Skin of body (tissue), 2 donors: Measurements from ENCODE around the gene SGO1. TPM values are rescaled to one million over a fixed set of nuclear protein-coding genes. Genes with fewer than 3 reads are reported as not detected.

Experiments used
- DNase-seq: peaks from one replicate; lab custom pipeline; 2025; lab: John Stamatoyannopoulos, UW
- total RNA-seq: library from RNA; depleted of rRNA; stranded (reverse); fragments of >200 nt; gene quantifications from one replicate; pipeline ENCODE4 v1.2.3, GENCODE V29; 2014

The SGO1 gene
- total RNA-seq, 1 donor from 2014 or later, result 4.4 TPM

DNA sequence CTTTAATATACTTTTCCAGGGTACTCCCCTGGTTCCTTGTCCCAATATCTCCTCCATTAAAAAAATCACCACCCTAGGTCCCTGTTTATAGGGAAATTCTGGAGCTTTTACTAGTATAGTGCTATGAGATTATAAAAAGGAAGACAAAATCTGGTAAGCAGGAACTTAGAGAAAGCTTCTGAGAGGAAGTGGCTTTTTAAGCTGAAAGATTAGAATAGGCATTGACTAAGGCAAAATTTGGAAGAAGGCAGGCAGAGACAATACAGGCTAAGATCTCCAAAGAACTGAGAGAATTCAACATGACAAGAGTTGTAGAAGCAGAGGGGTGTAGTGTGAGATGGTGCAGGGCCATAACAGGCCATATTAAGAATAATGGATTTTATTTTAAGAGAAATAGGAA lies 25.8 kb downstream of the SGO1 start:
- DNase-seq, result no peak

DNA sequence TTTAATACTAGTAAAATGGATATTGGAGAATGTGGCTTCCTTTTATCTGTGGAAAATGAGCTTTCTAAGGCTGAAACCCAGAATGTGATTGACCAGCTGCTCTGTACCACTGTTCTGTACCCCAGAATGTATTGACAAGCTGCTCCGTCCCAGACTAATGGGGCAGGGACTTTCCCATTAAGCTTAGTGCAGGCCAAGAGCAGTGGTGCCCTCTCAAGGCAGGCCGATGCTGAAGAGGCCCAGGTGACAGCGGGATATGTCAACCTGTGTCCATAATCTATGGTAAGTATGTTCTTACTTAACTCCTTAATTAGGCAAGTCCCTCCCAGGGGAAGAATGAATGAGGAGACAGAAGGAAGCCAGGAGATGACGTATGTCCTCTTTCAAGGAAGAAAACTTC lies 31.1 kb downstream of the SGO1 start:
- DNase-seq, result no peak

DNA sequence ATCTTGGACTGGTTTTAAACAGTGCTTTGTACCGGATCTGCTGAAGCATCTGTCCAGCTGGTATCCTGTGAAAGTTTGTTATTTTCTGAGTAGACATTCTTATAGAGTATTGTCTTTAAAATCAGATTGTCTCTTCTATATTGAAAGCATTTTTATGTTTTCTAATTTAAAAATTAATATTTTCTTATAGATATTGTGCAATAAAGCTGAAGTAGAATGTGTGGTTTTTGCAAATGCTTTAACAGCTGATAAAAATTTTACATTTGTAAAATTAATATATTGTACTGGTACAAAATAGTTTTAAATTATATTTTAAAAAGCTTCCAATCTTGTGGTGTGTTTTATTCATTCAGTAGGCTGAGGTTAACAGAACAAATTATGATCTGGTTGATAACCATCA lies 31.9 kb downstream of the SGO1 start:
- no peak for DNase-seq

DNA sequence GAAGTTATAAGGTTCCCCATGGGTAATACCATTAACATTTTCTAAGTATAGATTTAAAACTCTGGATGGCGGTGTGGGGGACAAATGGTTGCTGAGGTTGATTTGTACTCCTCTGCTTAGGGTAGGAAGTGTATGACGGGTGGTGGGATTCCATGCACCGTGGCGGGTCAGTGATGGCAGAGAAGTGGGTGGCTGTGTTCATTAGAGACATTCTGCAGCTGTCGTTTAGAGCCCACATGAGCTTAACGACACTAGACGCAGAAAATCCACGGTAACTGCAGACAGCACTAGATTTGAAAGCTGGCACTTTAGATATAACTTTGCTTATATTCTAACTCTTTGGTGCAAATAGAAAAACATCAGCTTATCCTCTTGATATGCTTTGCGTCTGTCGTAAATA lies 37.5 kb downstream of the SGO1 start:
- DNase-seq, result no peak

GRCh38 chr3:20147361-20147760 lies 38.6 kb downstream of the SGO1 start:
- no peak for DNase-seq

DNA sequence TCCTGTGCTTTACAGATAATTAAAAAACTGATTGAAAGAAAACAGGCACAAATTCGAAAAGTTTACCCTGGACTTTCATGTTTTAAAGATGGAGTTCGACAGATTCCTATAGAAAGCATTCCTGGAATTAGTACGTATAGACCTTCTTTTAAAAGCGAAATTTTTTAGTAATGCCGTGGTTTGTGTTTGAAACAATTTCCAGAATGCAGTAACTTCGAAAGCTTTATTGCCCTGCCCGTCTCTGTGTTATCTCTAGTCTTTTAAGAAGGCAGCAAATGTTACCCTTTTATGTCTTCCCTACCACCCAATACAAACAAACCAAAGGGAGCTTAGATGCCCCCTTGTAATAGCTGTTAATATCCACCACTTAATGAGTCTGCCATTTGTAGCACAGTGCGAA lies 39.7 kb downstream of the SGO1 start:
- DNase-seq, result no peak

GRCh38 chr3:20145874-20146273 lies 40.1 kb downstream of the SGO1 start:
- DNase-seq, result no peak

DNA sequence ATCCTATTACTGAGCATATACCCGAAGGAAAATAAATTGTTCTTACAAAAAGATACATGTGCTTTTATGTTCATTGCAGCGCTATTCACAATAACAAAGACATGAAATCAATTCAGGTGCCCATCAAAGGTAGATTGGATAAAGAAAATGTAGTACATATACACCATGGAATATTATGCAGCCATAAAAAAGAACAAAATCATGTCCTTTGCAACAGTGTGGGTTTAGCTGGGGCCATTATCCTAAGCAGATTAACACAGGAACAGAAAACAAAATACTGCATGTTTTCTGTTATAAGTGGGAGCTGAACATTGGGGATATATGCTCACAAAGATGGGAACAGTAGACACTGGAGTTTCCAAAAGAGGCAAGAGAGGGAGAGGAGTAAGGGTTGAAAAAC lies 42.5 kb downstream of the SGO1 start:
- DNase-seq, result no peak

DNA sequence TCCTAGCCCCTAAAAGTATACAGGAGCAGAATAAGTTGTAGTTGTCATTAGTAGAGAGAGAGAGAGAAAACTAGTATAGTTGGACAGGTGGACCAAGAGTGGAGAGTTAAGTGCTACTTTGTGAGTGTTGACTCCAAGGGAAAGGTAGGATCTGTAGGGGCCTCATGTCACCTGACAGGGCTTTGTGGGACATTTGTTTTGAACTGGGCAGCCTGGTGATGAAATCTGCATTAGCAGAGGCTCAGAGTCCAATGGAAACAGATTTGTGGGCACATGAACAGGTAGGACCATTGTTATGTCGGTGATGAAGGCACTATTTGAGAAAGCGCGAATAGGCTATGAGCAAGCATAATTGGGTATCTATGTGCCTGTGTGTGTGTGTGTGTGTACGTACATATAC lies 43.5 kb downstream of the SGO1 start:
- no peak for DNase-seq

DNA sequence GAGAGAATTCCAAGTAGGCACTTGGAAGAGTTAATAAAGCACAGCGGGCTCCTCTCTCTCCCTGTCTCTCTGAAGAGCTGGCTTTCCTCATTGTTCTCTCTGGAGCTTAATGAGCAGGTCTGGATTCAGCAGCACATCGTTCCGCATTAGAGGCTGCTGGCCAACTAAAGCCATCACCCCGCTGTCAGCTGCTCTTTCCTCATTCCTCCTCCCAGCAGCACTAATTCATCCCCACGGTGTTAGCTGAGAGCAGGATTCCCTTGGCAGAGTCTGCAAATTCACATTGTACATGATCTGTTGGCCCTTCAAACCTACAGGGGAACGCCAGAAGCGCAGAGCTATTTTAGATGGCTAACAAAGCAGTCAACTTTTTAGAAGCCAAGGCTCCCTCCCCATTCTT lies 44.2 kb downstream of the SGO1 start:
- DNase-seq, result peak; percentile 85

DNA sequence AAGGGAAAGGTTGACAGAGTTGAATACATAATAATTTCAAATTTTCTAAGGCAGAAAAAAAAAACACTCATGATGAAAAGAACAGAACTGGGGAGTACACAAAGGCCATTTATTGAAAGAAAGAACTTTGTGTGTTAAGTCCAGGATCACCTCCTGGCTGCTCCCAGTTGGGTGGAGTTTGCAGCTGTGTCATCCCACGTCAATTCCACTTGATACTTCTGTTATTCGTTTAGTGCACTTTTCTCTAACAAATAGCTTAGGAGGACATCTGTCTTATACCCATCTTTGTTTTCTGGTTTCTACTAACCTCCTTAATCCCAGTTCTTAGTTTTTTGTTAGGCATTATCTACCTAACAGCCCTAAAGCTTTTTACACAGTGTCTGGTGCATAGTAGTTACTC lies 44.7 kb downstream of the SGO1 start:
- DNase-seq, result peak; percentile 3

GRCh38 chr3:20140881-20141280 lies 45.1 kb downstream of the SGO1 start:
- DNase-seq, result no peak

DNA sequence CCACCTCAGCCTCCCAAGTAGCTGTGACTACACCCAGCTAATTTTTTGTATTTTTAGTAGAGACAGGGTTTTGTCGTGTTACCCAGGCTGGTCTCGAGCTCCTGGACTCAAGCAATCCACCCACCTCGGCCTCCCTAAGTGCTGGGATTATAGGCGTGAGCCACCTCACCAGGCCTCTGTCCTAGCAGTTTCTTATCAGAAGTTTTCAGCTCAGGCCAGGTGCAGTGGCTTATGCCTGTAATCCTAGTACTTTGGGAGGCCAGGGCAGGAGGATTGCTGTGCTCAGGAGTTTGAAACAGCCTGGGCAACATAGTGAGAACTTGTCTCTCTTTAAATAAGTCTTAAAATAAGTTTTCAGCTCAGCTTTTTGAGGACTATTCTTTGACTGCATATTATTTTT lies 48.4 kb downstream of the SGO1 start:
- no peak for DNase-seq

GRCh38 chr3:20136231-20136630 lies 49.8 kb downstream of the SGO1 start:
- no peak for DNase-seq

GRCh38 chr3:20130106-20130505 lies 55.9 kb downstream of the SGO1 start:
- DNase-seq, result peak; percentile 17

GRCh38 chr3:20128358-20128757 lies 57.6 kb downstream of the SGO1 start:
- DNase-seq, result no peak

DNA sequence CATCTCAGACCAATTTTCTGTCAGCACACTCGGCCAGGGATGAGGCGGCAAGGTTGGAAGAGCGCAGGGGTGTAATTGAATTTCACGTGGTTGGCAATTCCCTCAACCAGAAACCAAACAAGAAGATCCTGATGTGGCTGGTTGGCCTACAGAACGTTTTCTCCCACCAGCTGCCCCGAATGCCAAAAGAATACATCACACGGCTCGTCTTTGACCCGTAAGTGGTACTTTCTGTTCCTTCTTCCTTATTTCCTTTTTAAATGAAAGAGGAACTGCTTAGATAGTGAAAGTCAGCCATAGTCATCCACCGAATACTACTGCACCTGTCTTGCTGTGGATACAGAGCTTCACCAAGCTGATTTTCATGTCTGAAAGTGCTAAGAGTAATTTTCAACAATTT lies 60.1 kb downstream of the SGO1 start:
- peak; percentile 16 for DNase-seq

DNA sequence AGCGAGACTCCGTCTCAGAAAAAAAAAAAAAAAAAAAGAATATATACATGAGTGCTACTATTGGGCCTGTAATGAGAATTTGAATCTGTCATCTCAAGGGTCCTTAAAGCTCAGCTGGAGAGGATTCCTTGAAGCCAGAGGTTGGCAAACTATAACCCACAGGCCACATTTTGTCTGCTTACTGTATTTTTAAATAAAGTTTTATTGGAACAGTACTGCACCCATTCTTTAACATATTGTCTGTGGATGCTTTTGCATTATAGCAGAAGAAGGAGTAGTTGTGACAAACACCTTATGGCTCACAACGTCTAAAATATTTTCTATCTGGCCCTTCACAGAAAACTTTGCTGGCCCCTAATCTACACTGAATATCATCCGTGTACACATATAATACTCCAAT lies 60.7 kb downstream of the SGO1 start:
- no peak for DNase-seq

- peak; percentile 80 for DNase-seq
These were observed 62.8 kb downstream of the SGO1 start for GRCh38 chr3:20123131-20123652.

DNA sequence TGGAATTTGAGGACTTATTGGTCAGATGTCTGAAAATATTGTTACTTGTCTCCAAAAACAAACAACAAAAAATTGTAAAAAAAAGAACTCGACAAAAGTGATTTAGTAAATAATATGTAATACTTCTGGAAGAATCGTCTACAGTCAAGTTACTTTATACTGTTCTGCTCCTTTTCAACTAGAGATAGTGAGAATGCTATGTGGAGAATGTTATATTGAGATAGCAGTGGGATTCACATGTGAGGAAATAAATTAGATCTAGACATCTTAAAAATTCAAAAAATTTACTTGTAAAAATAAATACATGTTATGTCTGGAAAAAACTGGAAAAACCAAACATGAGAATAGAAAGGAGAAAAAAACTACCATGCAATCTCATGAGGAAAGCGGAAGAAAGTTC lies 64.9 kb downstream of the SGO1 start:
- DNase-seq, result no peak
